Heart left ventricle (tissue), 16 donors: ENCODE results near the gene OR2S2. TPM values are rescaled to one million over a fixed set of nuclear protein-coding genes. Genes with fewer than 3 reads are reported as not detected.
"Not testable (repeated sequence)": the region's sequence is repeated elsewhere in the genome, so short reads cannot be mapped to it uniquely, and the experiment has no call there.

Experiments
- ATAC-seq, 4 donors: fragments of 200-7000 bp; cut with Tn5 transposase; one replicate each; pipeline ENCODE4 v1.9.1; 2020 to 2022; ENCODE audit warnings: moderate library complexity in 4 of 4, mild to moderate bottlenecking in 3 of 4, moderate number of reproducible peaks in 1 of 4
- DNase-seq, 5 donors: peaks; one replicate each; pipeline ENCODE4 v3.0.0-alpha.2; 2020
- H3K27ac ChIP-seq, 12 donors: fragments of 200-600 bp; sonication (generic) in 4 of 12; one replicate each; pipeline versions ENCODE4 v1.5.0 to v1.8.0; 2016 to 2022; ENCODE audit warnings: mild to moderate bottlenecking in 2 of 12
- H3K27me3 ChIP-seq, 9 donors: fragments of 200-600 bp; sonication (generic) in 2 of 9; one replicate each; pipeline versions ENCODE4 v1.5.1 to v1.8.0; 2016 to 2022; ENCODE audit warnings: mild to moderate bottlenecking in 3 of 9
- H3K36me3 ChIP-seq, 9 donors: fragments of 200-600 bp; sonication (generic) in 2 of 9; one replicate each; pipeline versions ENCODE4 v1.5.0 to v1.8.0; 2018 to 2022; ENCODE audit warnings: mild to moderate bottlenecking in 2 of 9
- H3K4me1 ChIP-seq, 12 donors: fragments of 200-600 bp; sonication (generic) in 4 of 12; one replicate each; pipeline versions ENCODE4 v1.5.0 to v1.8.0; 2016 to 2022; ENCODE audit warnings: mild to moderate bottlenecking in 3 of 12
- H3K4me3 ChIP-seq, 12 donors: fragments of 200-600 bp; sonication (generic) in 4 of 12; one replicate each; pipeline versions ENCODE4 v1.5.0 to v1.8.0; 2017 to 2022; ENCODE audit warnings: mild to moderate bottlenecking in 9 of 12, moderate library complexity in 4 of 12
- H3K9me3 ChIP-seq, 12 donors: fragments of 200-600 bp; sonication (generic) in 4 of 12; one replicate each; pipeline versions ENCODE4 v1.5.0 to v1.8.0; 2016 to 2022; ENCODE audit warnings: mild to moderate bottlenecking in 1 of 12
- POLR2A ChIP-seq, 2 donors: fragments of 450-650 bp; IDR thresholded peaks; one replicate each; pipeline ENCODE4 v1.6.1; 2017; ENCODE audit warnings: antibody characterized with exemption in 2 of 2, mild to moderate bottlenecking in 2 of 2, moderate library complexity in 2 of 2
- WGBS, 4 donors: extraction: QIAGEN DNeasy Blood & Tissue Kit in 2 of 4; methylation state at CpG; one replicate each; pipeline versions ENCODE4 v1.1.5 to v1.1.7; 2013 to 2018; 5-methylcytosine and 5-hydroxymethylcytosine counted together
- intact Hi-C, 10 donors: fragments of 100-400 bp; cut with DNase I; formaldehyde crosslinking; loops; one replicate each; pipeline versions ENCODE4 v1.11.1 to v1.14.2; 2022
- polyA plus RNA-seq, 2 donors: library from polyadenylated mRNA; stranded (reverse); fragments of 200-250 nt; gene quantifications; one replicate each; pipeline ENCODE4 v1.2.3, GENCODE V29; 2013
- total RNA-seq, 9 donors: library from RNA; depleted of rRNA in 2 of 9; stranded (reverse); fragments of >200 nt in 2 of 9; fragmentation: NEBNext Ultra II Directional in 3 of 9; extraction: Animal tissue kit (Norgen Biotek cat#: 25700) in 3 of 9; gene quantifications; one replicate each; pipeline versions ENCODE4 v1.1.0 to v1.2.4, GENCODE V29; 2016 to 2023
- TF ChIP-seq, protein P1 (sequence below), 12 donors: fragments of 200-600 bp; sonication (generic) in 4 of 12; IDR thresholded peaks; one replicate each; pipeline versions ENCODE4 v1.5.0 to v1.8.0; 2018 to 2022; ENCODE audit warnings: antibody characterized with exemption in 12 of 12, mild to moderate bottlenecking in 5 of 12
- donor health status: ischemic (EF 13 %, LVEDD 7.1; RV severe dilation, severe dysfunction).
- donor health status: healthy with polysubstance abuse.
- donor health status: DM: no; HTN: yes; CAD: no.
- donor health status: DM: no; HTN: no; CAD: no.
- donor health status: ischemic (EF 25% LVEDD 6.9; RV normal size, moderate dysfunction).
- donor health status: ischemic (EF 25% LVEDD 5.7; RV mildly dilated, moderate dysfunction).
- donor health status: healthy.
- donor health status: DM: yes; HTN: yes; CAD: no.
- donor health status: ischemic (EF 35%, LVEDD 5.7; RV mildly dilated, moderate dysfunction).
- donor health status: nonischemic (EF 11% LVEDD 7.7; RV severe dilation, severe dysfunction).
- donor health status: DM: yes; HTN: yes; CAD: no.
- donor health status: PGD.
- donor health status: ischemic (EF 29% LVEDD 5.4; RV normal size, mild dysfunction).
- donor health status: nonischemic (EF 23%, LVEDD 6.1; RV moderate dilation, normal function).

OR2S2 gene
- total and polyA plus RNA-seq, 11 donors = not detected

DNA sequence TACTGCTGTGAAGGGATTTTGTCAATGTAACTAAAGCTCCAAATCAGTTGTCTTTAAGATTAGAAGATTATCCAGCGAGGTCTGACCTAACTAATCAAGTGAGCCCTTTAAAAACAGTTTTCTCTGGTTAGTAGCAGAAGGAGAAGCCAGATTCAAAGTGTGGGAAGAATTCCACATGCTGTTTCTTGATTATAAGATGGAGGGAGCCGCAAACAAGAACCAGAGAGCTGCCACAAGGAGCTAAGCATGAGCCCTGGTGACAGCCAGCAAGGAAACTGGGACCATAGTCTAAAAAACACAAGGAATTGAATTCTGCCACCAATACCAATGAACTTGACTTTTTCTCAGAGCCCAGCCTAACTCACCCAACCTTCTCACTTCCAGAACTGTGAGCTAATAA is 37.0 kb upstream of the OR2S2 start:
- no peaks in the 10 kb centered on the region for H3K36me3 ChIP-seq
- H3K4me1 ChIP-seq = peaks cover 0 to 13% (median 0%) of the 10 kb centered on the region in 12 donors
- 68 to 84% (median 79%) methylated on average over 2 of the region's 2 CpGs for WGBS, 4 donors
- TF ChIP-seq POLR2A (IDR thresholded peaks at IDR 0.05) = no peak
- TF ChIP-seq, protein P1, sequence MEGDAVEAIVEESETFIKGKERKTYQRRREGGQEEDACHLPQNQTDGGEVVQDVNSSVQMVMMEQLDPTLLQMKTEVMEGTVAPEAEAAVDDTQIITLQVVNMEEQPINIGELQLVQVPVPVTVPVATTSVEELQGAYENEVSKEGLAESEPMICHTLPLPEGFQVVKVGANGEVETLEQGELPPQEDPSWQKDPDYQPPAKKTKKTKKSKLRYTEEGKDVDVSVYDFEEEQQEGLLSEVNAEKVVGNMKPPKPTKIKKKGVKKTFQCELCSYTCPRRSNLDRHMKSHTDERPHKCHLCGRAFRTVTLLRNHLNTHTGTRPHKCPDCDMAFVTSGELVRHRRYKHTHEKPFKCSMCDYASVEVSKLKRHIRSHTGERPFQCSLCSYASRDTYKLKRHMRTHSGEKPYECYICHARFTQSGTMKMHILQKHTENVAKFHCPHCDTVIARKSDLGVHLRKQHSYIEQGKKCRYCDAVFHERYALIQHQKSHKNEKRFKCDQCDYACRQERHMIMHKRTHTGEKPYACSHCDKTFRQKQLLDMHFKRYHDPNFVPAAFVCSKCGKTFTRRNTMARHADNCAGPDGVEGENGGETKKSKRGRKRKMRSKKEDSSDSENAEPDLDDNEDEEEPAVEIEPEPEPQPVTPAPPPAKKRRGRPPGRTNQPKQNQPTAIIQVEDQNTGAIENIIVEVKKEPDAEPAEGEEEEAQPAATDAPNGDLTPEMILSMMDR (IDR thresholded peaks at IDR 0.05) = no peak
- DNase-seq (no peak), ATAC-seq (no peak)
- peaks cover 0 to 14% (median 5%) of the 10 kb centered on the region in 12 donors for H3K9me3 ChIP-seq
- H3K4me3 ChIP-seq = no peak overlapping the region
- no peak overlapping the region for H3K27ac ChIP-seq
- intact Hi-C loops = loop anchor here in 1 of 10 donors (5.0 kb wide), 1 partner anchor 33 kb away; no protein-coding TSS in a partner anchor
- H3K27me3 ChIP-seq = no peaks in the 10 kb centered on the region

DNA sequence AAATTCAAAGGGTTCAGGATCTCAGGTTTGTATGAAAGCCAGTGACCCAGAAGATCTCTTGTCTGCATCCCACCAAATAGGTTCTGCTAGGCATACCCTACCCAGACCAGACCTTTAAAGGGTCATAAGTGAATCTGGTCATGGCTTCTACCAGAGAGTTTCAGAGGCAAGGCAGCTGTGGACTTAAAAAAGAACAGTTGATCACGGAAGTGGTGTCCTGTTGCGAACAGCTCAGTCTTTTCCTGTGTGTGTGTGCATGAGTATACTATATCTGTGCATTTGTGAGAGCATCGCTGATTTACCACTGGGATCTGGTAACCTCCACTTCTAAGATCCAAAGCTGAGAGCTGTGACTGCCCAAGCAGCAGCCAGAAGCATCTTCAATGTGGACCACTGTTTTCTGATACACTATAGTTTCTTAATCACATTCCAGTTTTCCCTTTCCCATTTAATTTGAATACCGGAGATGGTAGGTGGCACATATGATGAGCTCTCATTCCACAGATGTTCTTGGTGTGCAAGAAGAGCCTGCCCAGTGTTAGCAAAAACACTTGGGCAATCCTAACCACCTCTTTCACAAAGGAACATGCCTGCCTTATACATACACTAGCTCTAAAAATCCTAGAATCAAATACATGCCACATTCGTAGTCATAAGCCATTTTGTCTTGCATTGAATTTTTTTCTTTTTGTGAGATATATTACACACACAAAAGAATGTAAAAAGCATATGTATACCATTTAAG is 36.2 kb upstream of the OR2S2 start:
- 56 to 83% (median 58%) methylated on average over 5 of the region's 5 CpGs for WGBS, 4 donors
- TF ChIP-seq, protein P1 (IDR thresholded peaks at IDR 0.05) = no peak
- TF ChIP-seq POLR2A (IDR thresholded peaks at IDR 0.05) = no peak
- ATAC-seq (no peak), DNase-seq (no peak)
- Histone ChIP-seq H3K9me3 (peaks cover 0 to 14% (median 5%) of the 10 kb centered on the region in 12 donors), H3K27ac (no peak overlapping the region), H3K4me3 (no peak overlapping the region), H3K4me1 (peaks cover 0 to 13% (median 0%) of the 10 kb centered on the region in 12 donors), H3K27me3 (no peaks in the 10 kb centered on the region), H3K36me3 (no peaks in the 10 kb centered on the region)
- intact Hi-C loops = no loop called here

DNA sequence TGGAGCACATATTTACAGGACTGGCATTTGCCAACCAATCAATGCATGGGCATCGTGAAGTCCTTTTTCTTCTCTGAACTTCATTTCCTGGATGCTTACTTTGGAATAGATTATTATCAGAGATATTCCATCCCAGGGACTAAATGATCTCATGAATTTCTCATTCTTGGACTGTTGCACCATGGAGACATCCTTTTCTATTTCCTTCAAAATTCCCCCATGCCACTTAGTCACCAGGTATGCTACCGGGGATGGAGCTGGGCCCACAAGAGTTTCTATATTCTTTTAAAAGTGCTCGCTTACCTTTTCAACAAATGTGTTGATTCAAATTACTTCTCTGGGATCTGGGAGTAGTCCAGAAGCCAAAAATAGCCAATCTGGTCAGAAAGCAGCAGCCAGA is 35.2 kb upstream of the OR2S2 start:
- H3K9me3 ChIP-seq, H3K27me3 ChIP-seq, intact Hi-C loops, ATAC-seq, DNase-seq, H3K27ac ChIP-seq, H3K4me3 ChIP-seq, H3K36me3 ChIP-seq: not testable (repeated sequence)
- peaks cover 0 to 13% (median 0%) of the 10 kb centered on the region in 12 donors for H3K4me1 ChIP-seq
- 90 to 94% (median 92%) methylated on average over 3 of the region's 3 CpGs for WGBS, 4 donors

DNA sequence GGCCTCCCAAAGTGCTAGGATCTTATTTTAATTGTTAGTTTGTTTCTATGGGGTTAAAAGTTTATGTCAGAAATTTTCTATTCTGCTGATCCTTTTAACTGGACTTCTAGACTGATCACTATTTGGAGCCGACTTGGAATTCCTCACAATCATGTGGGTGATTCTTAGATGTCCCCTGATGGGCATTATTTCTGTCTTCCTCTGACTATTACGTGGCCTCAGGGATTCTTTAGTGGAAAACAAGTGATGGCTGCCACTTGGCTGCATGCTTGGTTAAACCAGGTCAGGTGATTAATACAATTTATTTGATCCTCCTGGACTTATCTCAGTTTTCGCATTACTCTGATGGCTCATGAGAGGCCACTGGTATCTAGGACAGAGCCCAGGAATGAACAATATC is 32.2 kb upstream of the OR2S2 start:
- TF ChIP-seq, protein P1 (IDR thresholded peaks at IDR 0.05) = no peak
- TF ChIP-seq POLR2A (IDR thresholded peaks at IDR 0.05) = no peak
- Histone ChIP-seq H3K9me3 (no peaks in the 10 kb centered on the region), H3K4me3 (no peak overlapping the region), H3K4me1 (no peaks in the 10 kb centered on the region), H3K36me3 (no peaks in the 10 kb centered on the region), H3K27me3 (no peaks in the 10 kb centered on the region), H3K27ac (no peak overlapping the region)
- intact Hi-C loops = no loop called here
- 73 to 85% (median 79%) methylated on average over 3 of the region's 3 CpGs for WGBS, 4 donors
- DNase-seq (no peak), ATAC-seq (no peak)
